ENCODE measurements around the gene ARHGAP23.
A peak's percentile ranks its signal among the peaks of the same experiment; 100 is the strongest.

The ARHGAP23 gene

GRCh38 chr17:38428112-38428642 is at the start of gene ARHGAP23:
Gene ARHGAP23, plus strand, starts transcription at chr17:38428464. Its CDS starts 22 bp downstream, at chr17:38428486.
- DNase-seq: peak; percentile 23

- DNase-seq: no peak
These were observed 48.8 kb upstream of the ARHGAP23 start for GRCh38 chr17:38379448-38379847.

- DNase-seq: no peak
These were observed 33.2 kb upstream of the ARHGAP23 start for GRCh38 chr17:38395090-38395489.

GRCh38 chr17:38397227-38397626 is 31.0 kb upstream of the ARHGAP23 start:
- DNase-seq: no peak

DNA sequence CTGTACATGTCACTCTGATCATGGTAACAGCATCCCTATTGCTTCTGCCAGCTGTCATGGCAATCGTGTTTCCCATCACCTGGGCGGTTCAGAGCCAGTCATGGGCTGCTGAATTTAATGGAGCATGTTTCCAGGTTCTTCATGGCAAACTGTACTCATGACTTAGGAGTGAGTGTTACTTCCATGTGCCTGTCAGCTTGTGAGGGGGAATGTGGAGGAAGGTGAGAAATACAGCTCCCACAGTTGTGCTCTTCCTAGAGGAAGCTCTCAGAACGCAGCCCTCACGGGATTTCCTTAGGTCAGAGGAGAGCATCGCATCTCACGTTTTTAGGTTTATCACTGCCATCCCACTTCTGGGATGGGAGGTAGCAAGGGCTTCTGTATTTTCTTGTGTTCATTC is 28.0 kb upstream of the ARHGAP23 start:
- DNase-seq: no peak

DNA sequence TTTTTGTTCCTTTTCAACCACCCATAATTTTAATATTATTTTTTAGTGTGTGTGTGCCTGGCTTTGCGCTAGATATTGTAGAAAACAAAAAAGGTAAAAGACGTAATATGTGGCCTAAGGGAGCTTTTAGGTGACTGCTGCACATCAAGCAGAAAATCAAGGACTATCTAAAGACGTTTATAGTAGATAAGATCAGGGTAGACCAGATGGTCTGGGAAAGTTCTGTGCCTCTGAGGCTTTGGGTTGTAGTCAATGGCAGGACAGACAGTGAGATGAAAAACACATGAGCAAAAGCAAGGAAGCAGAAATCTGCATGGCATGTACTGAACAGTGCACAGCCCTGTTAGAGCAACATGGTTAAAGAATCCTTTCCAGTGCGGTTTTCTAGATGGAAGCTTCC is 26.8 kb upstream of the ARHGAP23 start:
- no peak for DNase-seq

DNA sequence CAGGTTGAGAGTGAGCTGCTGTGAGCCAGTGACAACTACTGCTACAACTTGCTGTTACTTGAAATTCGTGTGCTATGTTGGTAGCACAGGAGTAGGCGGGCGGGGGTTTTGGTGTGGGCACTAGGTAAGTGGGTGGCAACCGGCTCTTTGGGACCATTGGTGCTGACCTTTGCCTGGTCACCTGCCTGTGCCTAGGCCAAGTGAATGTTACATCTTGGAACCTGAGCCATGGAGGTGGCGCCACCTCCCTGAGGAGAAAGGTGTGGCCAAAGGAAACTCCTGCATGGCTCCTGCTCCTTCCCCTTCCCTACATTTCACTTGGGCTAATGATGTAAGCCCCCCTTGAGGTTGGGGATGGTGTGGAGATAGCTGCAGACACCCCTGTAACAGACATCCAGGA is 25.4 kb upstream of the ARHGAP23 start:
- no peak for DNase-seq

DNA sequence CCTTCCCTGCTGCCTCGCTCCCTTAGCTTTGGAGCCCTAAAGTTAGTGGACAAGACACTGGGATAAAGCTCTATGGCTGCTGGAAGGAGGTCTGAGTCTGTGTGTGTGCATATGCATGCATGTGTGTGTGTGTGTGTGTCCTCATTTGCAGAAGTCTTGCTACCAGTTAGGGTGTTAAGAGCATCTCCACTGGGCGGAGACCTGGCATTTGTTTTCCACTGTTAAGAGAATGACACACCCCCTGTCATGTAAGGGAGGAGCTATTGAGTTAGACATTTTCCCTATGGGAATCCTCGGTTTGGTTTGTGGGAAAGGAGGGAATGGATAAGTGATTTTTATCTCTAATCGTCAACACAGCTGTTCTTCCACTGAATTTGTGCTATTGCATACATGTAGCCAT is 24.8 kb upstream of the ARHGAP23 start:
- no peak for DNase-seq

- DNase-seq: no peak
These were observed 23.9 kb upstream of the ARHGAP23 start for GRCh38 chr17:38404174-38404943.

GRCh38 chr17:38405654-38406053 is 22.6 kb upstream of the ARHGAP23 start:
- no peak for DNase-seq

- DNase-seq: no peak
These were observed 18.1 kb upstream of the ARHGAP23 start for GRCh38 chr17:38410201-38410600.

DNA sequence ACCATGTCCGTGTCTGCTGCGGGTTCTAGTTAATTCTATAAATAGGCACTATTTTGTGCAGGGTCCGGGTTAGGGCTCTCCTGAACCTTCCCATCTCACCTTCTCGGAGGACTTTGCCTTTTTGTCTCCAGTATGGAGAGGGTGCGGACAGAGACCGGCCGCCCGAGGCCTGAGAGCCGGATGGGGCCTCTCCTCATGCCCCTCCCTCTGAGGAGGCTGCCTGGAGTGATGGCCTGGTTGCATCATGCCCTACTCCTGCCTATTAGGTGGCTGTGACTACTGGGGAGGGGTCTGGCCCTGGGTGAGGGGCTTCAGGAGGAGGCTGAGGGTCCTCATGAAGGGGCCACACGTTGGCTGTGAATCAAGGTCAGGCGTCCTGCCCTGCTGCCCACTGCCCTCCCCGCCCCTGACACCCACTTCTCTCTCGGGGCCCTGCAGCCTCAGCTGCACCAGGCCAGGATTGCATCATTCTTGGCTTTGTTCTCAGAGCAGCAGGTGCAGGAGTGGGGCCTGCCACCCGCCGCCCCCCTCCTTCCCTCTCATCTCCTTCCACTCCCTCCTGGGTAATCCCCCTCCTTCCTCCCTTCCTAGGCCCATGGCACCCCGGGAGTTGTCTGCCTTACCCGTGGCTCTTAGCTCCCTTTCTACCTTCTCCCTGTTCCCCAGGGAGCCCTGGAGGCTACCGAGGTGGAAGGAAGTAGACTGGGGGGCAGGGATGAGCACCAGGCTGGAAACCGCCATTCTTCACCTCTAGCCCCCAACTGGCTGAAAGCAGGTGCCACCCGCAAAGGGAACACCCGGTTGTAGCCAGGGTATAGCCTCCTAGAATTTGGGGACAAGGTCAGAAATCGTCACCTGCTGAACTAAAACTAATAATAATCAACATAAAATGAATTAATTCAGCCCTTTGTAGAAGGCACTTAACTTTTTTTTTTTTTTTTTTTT is 12.7 kb upstream of the ARHGAP23 start:
- no peak for DNase-seq

GRCh38 chr17:38416840-38417209 is 11.4 kb upstream of the ARHGAP23 start:
- DNase-seq: no peak

GRCh38 chr17:38417210-38417951 is 10.9 kb upstream of the ARHGAP23 start:
- DNase-seq: no peak

GRCh38 chr17:38418062-38418692 is 10.1 kb upstream of the ARHGAP23 start:
- no peak for DNase-seq

DNA sequence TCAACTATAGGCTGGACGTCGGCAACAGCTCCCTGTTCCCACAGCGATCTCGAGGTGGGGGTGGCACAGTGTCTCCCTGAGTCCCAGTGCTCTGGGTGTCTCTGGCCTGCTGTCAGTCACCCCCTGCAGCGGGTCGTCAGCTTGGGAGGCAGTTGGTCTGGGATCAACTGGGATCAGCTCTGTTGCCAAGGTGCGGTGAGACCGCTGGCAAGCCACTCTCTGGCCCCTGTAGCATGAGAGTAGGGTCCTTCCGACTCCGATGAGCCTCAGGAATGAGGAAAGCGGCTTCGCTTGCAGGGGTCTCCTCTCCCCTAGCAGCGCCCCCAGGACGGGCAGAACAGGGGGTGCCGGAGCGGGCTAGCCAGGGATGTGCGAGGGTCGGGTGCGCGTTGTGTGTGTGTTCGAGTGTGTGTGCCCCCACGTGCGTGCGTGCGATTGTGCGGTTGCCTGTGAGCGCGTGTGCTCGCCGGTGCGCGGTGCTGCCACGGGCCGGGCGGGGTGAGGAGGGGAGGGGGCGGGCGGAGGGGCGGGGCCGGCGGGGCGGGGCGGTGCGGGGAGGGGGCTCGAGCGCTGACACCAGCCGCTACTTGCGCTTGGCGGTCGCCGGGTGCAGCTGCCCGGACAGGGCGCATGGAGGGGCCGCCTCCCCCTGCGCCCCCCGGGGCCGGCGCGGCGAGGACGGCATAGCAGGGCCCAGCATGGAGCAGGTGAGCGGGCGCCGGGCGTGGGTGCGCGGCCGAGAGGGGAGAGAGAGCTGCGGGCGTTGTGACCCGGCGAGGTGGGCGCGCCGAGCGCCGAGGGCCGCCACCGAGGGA is 9.4 kb upstream of the ARHGAP23 start:
- DNase-seq: no peak

GRCh38 chr17:38419508-38419981 is 8.7 kb upstream of the ARHGAP23 start:
- DNase-seq: no peak

- no peak for DNase-seq
These were observed 7.7 kb upstream of the ARHGAP23 start for GRCh38 chr17:38420518-38420917.

DNA sequence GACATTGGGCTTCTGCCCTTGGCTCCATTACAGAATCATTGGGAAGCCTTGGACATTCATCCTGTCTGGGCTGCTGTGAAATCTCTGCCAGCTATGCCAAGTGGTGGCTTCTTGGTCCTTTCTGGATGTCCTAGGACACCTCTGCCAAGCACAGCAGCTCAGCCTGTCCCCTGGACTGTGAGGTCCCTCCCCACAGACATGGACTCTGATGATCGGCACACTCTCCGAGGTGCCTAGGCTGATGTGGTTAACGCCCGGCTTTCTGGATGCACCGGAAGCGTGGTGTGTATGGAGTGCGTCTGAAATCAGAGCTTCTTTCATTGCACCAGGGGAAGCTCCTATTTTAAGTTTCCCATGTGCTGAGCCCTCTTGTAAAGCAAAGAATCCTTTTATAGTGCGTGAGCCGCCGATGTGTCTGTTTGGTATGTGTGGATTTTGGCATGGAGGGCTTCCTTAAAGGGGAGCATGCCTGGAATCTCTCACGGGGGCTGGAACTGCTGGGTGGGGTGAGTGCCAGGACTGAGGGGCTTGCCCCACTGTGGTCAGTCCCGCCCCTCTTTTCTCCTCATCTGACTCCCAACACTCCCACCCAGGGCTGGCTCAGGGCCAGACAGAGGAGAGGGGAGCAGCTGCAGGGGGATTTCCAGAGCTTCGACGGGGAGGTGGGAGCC is 7.0 kb upstream of the ARHGAP23 start:
- DNase-seq: no peak

- DNase-seq: no peak
These were observed 6.1 kb upstream of the ARHGAP23 start for GRCh38 chr17:38421871-38422827.
